ENCODE results near the gene MBD3L3.

GRCh38 chr19:7106711-7107657 is 48.5 kb upstream of the MBD3L3 start:
- TF ChIP-seq CTCF (IDR thresholded peaks at IDR 0.05) (no peak), RCOR1 (IDR thresholded peaks at IDR 0.05; ENCODE audit: low read depth, low read length) (no peak), POLR2A (IDR thresholded peaks at IDR 0.05; ENCODE audit: low read length) (no peak), ESRRA (IDR thresholded peaks at IDR 0.05; ENCODE audit: borderline replicate concordance, low read length) (no peak), TP53 (CRISPR knock-in tag; IDR thresholded peaks at IDR 0.05) (no peak), NFE2L2 (conservative IDR thresholded peaks at IDR 0.05; ENCODE audit: low read length) (no peak), CEBPB (IDR thresholded peaks at IDR 0.05) (no peak), RAD21 (conservative IDR thresholded peaks at IDR 0.05 in 1 of 2, IDR thresholded peaks at IDR 0.05 in 1 of 2) (no peak), RFX5 (IDR thresholded peaks at IDR 0.05) (no peak), BCL3 (IDR thresholded peaks at IDR 0.05) (no peak), HMGXB4 (CRISPR knock-in tag; IDR thresholded peaks at IDR 0.05; ENCODE audit: borderline replicate concordance) (no peak), ZSCAN20 (CRISPR knock-in tag; IDR thresholded peaks at IDR 0.05) (no peak), CHD2 (IDR thresholded peaks at IDR 0.05; ENCODE audit: low read length, partially characterized antibody) (no peak)

Measured in A549 (cell line).